HEK293 (cell line): ENCODE results near the gene SCAF11.

Source experiments
- CTCF ChIP-seq: fragments of 450-650 bp; formaldehyde crosslinking; IDR thresholded peaks from 2 replicates; pipeline ENCODE4 v1.5.1; 2016; ENCODE audit warnings: missing biosample characterization, missing genetic modification characterization
- KLF10 ChIP-seq: fragments of 450-650 bp; IDR thresholded peaks from 2 replicates; pipeline ENCODE4 v1.5.1; 2018; ENCODE audit warnings: missing biosample characterization, mild to moderate bottlenecking, missing genetic modification characterization
- OSR2 ChIP-seq: fragments of 450-650 bp; formaldehyde crosslinking; IDR thresholded peaks from 2 replicates; pipeline ENCODE4 v1.5.1; 2016; ENCODE audit warnings: missing biosample characterization, missing genetic modification characterization
- REST ChIP-seq: fragments of 450-650 bp; formaldehyde crosslinking; IDR thresholded peaks from 2 replicates; pipeline ENCODE4 v1.5.1; 2016; ENCODE audit warnings: missing biosample characterization, missing genetic modification characterization
- ZBTB17 ChIP-seq: fragments of 450-650 bp; formaldehyde crosslinking; IDR thresholded peaks from 2 replicates; pipeline ENCODE4 v1.5.1; 2016; ENCODE audit warnings: missing biosample characterization, missing genetic modification characterization
- ZBTB26 ChIP-seq: fragments of 450-650 bp; formaldehyde crosslinking; optimal IDR thresholded peaks from 2 replicates; pipeline ENCODE3; 2016; ENCODE audit warnings: missing biosample characterization, mild to moderate bottlenecking, missing genetic modification characterization
- ZNF274 ChIP-seq, 2 experiments: fragments of 200-500 bp in 1 of 2; fragments of 450-650 bp in 1 of 2; sonication (Bioruptor generic) in 1 of 2; formaldehyde crosslinking in 1 of 2; IDR thresholded peaks; 2 replicates each; pipeline versions ENCODE4 v1.5.1 to v1.6.1; 2014 to 2016; ENCODE audit warnings: borderline replicate concordance in 1 of 2, inconsistent platforms in 1 of 2, low read length in 1 of 2, missing biosample characterization in 1 of 2, missing genetic modification characterization in 1 of 2
- ZNF391 ChIP-seq: fragments of 450-650 bp; formaldehyde crosslinking; IDR thresholded peaks from 2 replicates; pipeline ENCODE4 v1.5.1; 2016; ENCODE audit warnings: low read depth, missing biosample characterization, missing genetic modification characterization, borderline replicate concordance
- ZNF449 ChIP-seq: fragments of 450-650 bp; formaldehyde crosslinking; IDR thresholded peaks from 2 replicates; pipeline ENCODE4 v1.5.1; 2017; ENCODE audit warnings: missing biosample characterization, mild to moderate bottlenecking, missing genetic modification characterization, moderate library complexity
- ZNF654 ChIP-seq: fragments of 450-650 bp; formaldehyde crosslinking; IDR thresholded peaks from 2 replicates; pipeline ENCODE4 v1.5.1; 2016; ENCODE audit warnings: low read depth, missing biosample characterization, missing genetic modification characterization
- ZNF670 ChIP-seq: fragments of 450-650 bp; formaldehyde crosslinking; IDR thresholded peaks from 2 replicates; pipeline ENCODE4 v1.5.1; 2016; ENCODE audit warnings: missing biosample characterization, missing genetic modification characterization, low read depth

GRCh38 chr12:45990468-45991283 is at the start of gene SCAF11:
- TF ChIP-seq CTCF (tag by site-specific recombination), result peak; percentile 100
- no peak for TF ChIP-seq ZNF274 (IDR thresholded peaks at IDR 0.05; ENCODE audit: low read length)
- no peak for TF ChIP-seq ZNF274 (tag by site-specific recombination; IDR thresholded peaks at IDR 0.05; ENCODE audit: borderline replicate concordance)
- TF ChIP-seq ZNF654 (tag by site-specific recombination), result peak; percentile 84
- TF ChIP-seq REST, result no peak
- TF ChIP-seq OSR2, result no peak
- peak; percentile 52; the same call in 1 of the 2 replicates for TF ChIP-seq KLF10
- TF ChIP-seq ZBTB17, result peak; percentile 88
- peak; percentile 10; the same call in 1 of the 2 replicates for TF ChIP-seq ZNF391 (tag by site-specific recombination)
- peak; percentile 91 for TF ChIP-seq ZBTB26 (tag by site-specific recombination)
- no peak for TF ChIP-seq ZNF670
- TF ChIP-seq ZNF449, result no peak
